Activated CD8-positive, alpha-beta memory T cell treated with anti-CD3 and anti-CD28 coated beads, Interleukin-2, amount 50 U/mL, for 4 hours (primary cell): ENCODE results near the gene XPO6.

Source experiments
- DNase-seq: peaks from one replicate; pipeline ENCODE4 v3.0.0-alpha.2; 2020

The XPO6 gene

DNA sequence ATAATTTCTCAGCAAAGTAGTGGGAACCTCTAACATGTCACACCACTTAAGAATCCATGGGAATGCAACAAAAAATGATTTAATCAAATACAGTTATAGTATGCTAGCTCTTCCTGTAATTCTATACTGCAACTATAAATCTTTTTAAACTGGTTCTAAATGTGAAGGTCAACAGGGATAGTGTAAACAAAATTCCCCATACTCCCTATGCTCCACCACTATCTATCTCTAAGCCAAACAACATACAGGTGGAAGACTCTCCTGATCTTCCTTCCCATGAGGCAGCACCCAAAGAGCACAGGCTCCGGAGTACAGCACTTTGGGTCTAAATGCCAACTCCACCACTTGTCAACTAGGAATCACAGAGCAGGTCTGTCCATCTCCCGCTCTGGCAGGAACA lies 4.4 kb downstream of the XPO6 start:
- DNase-seq, result no peak

DNA sequence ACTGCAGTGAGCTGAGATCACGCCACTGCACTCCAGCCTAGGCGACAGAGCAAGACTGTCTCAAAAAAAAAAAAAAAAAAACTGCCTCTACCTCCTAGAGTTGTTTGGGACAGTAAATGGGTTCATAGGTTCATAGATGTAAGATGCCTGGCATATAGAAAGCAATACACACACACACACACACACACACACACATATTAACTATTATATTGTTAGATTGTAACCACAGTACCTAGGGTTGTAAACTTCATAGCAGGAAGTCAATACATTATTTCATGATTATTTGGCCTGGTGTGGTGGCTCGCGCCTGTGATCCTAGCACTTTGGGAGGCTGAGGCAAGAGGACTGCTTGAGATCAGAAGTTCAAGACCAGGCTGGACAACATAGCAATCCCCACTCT lies 5.8 kb downstream of the XPO6 start:
- DNase-seq, result no peak

DNA sequence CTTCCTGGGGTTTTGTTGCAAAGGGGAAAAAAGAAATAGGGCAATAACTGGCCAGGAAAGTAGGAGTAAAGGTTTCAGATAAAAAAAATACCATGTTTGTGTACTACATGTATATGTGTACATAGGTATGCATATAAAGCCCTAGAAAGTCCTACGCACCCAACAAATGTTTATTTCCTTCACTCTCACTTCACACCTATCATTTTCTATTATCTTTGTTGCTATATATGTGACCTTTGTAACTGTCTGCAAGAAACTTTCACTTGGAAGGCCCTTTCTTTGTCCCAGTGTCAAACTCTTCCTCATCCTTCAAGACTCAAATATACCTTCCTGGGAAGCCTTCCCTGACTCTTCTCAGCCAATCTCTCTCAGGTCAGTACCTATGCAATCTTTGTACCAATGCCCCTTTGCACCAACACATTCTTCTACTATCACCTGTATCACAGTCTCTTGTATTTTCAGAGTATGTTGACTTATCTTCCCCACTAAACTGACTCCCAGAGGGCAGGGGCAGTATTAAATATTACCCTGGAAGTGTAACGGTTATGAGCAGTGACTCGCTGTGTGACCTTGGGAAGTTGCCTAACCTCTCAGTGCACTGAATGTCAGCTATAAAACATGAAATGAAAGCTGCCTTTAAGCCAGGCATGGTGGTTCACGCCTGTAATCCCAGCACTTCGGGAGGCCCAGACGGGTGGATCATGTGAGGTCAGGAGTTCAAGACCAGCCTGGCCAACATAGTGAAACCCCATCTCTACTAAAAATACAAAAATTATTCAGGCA lies 6.5 kb downstream of the XPO6 start:
- no peak for DNase-seq

DNA sequence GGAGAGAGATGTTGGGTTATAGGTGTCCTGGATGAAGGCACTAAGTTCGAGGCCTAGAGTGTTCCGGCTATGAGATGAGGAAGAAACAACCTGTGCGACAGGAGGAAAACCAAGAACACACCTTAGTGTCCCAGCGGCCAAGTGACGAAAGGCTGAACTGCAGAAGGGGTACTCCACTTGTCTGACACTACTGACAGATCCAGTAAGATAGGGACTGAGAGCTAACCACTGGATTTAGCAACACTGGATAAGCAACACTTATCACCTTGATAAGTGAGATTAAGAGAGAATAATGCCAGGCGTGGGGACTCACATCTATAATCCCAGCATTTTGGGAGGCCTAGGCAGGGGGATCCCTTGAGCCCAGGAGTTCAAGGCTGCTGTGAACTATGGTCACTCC lies 7.1 kb downstream of the XPO6 start:
- no peak for DNase-seq

DNA sequence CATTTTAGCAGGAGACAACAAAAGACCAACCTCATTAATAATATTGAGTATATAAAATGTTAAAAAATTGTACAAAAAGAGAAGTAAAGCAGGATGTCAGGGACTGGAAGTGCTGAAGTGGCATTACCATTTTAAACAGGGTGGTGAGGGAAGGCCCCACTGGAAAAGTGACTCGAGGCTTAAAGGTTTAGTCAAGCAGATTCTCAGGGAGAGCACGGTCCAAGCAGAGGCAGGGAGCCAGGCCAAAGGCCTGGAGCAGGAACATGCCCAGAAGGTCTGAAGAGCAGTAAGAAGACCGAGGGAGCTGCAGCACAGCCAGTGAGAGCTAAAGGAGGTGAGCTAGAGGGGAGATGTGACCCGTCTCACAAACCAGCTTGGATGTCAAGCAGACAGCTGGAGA lies 7.6 kb downstream of the XPO6 start:
- no peak for DNase-seq

DNA sequence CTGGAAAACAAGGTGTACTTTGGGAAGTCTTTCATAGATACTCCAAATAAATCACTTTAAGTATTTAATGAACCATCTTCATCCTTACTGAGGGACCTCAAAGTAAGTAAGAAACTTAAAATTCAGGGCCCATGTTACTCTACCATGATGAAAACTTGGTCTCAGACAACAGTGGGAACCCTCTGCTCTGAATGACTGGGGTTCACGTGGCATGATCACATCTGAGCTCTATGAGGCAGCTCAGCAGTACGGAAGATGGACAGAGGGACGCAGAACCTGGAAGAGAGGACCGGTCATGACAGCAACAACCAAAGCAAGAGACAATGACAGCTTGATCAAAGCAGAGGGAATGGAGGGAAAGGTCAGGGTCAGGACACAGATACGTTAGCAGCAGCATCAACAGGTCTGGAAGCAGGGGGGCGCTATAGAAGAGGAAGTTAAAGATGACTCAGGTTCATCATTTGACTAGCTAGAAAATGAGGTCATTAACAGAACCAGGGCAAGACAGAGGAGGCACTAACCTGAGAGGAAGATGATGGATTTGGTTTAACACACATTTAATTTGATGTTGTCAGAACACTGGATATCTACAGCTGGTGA lies 9.5 kb downstream of the XPO6 start:
- peak; percentile 19 for DNase-seq

DNA sequence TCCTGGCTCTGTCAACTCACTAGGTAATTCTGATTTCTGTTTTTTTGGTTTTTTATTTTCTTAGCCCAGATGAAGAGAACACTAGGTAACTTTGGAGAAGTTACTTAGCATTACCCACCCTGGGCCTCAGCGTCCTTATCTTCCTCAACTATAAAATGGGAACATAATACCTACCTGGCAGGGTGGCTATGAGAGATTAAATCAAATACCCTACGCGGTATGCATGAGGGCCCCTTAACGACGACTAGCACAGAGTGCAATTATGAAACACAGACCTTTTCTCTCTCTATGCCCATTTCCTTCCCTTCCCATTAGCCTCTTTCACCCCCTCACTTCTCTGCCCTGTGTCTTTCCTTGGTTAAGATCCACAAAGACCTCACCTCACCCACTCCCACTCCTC lies 11.1 kb downstream of the XPO6 start:
- DNase-seq, result no peak

DNA sequence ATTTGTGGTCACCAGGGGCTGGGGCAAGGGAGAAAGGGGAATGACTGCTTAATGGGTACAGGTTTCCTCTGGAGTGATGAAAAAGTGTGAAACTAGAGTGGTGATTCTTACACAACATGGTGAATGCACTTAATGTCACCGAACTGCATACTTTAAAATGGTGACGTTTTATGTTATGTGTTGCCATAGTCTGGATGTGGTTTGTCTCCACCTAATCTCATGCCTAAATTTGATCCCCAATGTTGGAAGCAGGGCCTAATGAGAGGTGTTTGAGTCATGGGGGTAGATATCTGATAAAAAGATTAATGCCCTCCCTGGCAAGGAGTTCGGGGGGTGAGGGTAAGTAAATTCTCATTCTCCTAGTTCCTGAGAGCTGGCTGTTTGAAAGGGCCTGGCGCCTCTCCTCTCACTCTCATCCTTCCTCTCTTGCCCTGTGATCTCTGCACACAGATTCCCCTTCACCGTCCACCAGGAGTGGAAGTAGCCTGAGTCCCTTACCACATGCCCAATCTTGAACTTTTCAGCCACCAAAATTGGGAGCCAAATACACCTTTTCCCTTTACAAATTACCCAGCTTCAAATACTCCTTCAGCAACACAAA lies 15.3 kb downstream of the XPO6 start:
- no peak for DNase-seq

DNA sequence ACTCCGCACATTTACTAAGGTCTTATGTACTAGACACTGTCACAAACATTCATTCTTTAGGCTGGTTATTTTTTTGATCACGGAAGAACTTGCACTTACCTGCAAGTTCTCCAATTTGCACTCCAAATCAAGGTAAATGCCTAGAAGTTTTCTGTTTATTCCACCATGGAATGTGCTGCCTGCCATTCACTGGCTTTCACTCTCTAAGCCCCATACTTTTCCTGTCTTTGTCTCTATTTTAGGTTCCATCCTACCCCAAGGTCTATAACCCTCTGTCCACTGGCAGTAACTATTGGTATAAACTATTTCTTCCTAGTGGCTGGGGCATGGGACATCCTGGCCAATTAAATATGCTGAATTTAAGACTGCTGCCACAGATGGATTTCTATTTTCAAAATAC lies 15.9 kb downstream of the XPO6 start:
- no peak for DNase-seq

DNA sequence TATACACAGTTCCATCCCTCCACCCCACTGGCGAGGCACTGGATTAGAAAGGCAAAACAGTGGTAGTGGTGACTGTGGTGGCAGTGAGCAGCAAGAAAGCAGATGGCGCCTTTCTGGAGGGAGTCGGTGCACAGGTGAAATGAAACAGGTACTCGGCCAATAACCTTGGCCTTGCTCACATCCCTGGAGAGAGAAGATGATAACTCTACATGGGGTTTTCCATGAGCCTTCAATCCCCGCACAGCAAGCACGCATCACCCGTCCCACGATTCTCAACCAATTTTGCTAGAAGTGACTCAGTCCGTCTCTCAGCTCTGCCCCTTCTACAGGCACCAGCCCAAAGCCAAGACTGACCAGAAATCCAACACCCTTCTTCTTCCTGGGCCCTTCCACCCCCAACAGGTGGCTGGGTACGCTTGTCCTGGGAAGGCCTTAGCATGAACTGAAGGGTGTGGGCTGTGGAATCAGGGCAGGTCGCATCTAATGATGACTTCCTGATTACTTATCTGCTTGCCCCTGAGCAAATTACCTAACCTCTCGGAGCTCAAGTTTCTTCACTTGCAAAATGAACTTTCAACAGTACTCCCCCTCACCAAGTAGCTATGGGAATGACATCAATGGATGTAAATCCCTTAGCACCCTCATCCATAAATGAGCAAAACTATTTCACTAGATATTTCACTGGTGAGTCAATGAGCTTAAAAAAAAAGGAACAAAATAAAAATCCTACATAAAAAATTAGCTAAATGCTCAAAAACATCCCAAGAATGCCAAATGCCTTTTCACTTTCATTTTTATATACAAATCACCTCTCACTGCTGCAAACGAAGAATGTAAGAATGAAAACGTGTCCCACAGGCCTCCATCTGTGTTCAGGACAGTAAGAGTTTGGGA lies 18.0 kb downstream of the XPO6 start:
- no peak for DNase-seq

DNA sequence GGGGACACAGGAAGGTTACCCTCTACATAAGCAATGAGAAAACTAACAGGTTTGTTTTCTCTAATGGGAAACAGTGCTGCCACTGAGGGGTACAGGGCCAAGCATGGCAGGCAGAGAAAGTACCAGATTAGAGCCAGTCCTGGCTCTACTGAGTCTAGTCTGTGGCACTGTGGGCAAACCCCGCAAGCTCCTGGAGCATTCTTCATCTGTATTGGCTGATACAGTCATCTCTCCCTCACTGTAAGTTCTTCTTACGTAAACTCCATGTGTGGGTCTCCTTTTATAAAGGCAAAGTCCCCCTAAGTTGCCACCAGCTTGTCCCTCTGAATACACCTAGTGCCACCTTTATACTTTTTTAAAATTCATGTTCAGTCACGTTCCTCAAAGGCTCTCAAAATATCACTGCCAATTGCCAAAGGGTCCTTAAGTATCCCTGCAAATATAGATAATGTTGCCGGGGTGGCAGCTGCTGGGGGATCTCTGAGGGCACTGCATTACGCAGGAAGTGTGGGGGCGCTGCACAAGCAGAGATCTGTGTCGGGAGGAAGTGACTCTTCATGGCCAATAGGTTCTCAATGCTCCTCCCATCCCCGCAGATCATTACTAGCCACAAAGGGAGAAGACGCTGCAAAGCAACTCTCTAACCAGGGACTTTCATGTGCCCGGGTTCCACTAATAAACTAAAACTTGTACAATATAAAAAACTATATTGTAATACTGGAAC lies 18.8 kb downstream of the XPO6 start:
- DNase-seq, result peak; percentile 75

DNA sequence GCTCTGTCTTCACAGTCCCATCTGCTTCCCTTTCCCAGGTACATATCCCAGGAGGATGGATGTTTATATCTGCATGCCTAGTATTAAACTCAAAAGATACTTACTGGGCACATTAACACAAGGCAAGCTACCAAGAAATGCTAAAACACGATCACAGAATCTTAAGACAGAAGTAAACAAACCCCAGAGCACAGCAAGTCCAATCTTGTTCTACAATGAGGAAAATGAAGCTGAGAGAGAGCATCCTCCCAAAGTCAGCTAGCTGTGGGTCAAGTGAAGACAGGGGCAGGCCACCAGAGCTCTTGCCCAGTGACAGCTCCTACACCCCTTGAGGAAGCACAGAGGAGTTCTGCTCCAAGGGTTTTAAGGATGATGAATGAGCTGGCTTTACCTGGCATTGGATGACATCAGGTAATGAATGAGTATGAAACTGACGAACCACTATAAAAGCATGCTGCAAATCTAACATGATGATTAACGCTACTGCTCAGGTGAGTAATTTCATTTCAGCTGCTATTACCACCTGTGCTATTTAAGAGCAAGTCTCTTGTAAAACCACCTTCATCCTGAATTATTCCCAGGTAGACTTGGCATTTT lies 20.3 kb downstream of the XPO6 start:
- no peak for DNase-seq

DNA sequence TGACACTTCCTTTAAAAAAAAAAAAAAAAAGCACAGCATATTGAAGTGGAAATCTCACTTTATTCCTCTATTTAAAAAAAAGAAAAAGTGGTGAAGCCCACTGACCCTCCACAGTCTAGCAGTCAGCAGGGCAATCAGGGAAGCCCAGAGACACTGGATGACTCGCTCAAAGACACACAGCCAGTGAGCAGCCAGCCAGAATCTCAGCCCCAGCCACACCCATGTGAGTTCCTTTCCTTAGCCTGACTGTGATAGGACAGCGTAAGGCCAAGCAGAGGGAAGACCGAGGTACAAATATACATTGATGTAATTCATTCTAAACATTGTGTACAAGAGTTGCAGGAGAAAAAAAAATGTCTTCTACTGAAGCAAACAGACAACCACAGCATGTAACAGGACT lies 22.5 kb downstream of the XPO6 start:
- DNase-seq, result no peak

DNA sequence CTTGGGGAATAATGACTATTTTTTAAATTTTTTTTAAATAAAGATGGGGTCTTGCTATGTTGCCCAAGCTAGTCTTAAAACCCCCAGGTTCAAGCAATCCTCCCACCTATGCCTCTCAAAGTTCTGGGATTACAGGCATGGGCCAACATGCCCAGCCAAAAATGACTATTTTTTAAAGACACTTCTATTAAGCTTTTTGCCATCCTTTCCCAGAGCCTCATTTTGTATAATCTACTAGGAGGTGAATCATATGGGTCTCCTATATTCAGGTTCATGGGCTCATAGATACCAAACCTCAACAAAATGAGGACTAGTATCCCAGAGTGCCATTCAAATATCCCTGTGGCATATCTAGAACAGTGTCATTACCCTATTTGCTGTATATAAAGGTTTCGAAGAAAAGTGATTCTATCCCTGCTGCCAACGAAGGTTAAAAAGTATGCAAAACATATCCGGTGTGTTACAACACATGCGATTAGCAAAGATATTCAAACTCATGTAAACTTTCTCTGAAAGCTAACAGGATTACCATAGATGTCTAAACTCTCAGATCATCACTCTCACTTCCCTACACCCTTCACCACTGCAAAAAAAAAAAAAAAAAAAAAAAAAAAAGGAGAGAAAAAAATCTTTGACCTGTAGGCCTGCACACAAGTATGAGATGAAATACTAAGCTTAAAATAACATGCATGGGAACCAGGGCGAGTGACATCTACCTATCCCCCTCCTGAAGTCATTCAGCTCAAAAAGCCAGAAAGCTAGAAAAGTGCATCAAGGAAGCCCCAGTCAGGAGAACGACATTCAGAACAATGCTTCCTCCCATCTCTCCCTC lies 23.5 kb downstream of the XPO6 start:
- DNase-seq, result no peak

DNA sequence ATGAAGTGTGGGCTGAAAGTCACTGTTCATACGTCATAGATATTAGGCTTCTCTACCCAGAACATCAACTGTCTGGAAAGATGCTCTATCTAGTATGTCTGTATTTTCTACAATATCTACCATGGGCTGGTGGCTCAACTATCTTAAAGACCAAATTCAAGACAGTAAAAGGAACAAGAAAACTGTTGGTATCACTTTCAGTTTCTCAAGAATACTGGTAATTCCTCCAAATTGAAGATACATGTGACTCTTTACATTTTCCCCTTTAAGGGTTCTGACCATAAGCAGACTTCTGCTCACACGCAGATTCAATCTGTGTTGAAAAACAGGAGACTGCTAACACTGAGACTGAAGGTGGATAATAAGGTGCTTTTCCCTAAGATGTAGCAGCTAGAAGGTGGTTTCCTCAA lies 24.2 kb downstream of the XPO6 start:
- DNase-seq, result no peak

DNA sequence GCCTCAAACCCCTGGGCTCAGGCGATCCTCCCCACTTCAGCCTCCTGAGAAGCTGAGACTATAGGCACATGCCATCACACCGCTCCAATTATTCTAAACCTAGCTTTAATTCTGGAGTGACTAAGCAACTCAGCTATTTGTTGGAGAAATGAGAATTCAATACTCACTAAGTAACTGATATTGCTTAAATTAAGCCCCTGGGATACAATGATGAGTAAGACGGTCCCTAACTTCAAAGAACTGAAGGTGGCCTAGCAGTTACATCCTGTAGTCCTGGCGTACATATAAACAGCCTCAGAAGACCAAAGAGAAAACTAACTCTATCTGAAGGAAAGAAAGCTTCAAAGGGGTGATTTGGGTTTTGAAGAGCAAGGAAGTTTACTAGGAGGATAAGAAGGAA lies 25.0 kb downstream of the XPO6 start:
- DNase-seq, result no peak

DNA sequence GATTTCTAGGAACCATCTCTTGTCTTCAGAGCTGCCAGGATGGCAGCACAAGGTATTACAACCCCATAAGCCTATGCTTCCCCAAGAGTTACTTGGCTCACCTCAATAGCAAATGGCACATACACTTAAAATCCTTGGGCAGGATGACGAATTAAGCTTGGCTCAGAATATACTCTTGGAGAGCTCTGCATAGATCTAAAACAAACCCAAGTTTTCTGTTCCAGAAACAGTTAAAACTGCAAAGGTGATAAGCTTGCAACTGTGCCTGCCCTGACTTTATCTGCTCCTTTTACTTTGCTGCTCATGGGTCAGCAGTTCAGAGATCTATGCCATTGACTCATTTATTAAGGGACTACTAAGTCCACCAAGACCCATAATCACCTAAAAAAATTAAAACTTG lies 26.1 kb downstream of the XPO6 start:
- no peak for DNase-seq

DNA sequence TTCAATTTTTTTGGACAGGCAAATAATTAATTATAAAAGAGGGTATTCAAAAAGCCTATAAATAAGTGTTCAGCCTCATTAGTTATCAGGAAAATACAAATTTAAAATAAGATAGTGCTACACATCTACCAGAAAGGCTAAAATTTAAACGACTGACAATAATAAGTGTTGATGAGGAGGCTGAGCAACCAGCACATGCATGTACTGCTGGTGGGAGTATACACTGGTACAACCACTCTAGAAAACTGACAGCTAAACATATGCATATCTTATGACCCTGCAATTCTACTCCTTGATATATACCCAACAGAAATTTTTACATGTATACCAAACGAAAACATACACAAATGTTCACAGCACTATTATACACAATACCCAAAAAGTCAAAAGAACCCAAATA lies 27.1 kb downstream of the XPO6 start:
- no peak for DNase-seq

DNA sequence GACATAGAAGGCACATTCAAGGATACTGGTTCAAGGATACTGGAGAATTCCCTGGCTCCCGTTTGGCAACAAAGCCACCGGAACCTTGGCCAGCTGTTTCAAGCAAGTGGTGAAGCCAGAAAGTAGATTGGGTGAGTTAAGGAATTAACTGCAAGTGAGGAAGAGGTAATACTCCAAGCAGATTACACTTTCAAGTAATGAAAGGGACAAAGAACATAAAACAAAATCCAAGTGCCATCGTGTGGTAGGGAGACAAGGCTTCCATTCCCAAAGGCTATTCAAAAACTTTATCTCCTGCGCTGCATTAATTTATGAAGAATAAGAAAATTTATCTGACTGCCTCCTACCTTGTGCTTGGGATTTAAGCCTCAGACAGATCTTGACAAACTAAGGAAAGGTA lies 27.8 kb downstream of the XPO6 start:
- DNase-seq, result no peak

DNA sequence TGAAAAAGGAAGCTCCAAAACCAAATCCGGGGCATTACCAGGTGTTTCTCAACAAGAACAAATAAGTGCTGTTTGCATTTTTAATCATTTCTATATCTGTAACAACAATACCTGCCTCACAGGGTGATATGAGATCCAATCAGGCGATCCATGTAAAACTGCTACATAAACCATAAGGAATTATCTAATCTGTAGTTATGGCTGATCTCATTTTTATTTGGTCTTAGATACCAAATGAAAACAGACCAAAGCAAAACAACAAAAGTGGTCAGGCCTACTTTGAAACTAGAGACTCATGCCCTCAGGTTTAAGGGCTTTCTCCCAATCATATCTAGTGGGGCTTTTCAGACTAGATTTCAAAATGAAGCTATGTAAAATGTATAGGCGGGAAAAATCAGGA lies 28.3 kb downstream of the XPO6 start:
- DNase-seq, result no peak

DNA sequence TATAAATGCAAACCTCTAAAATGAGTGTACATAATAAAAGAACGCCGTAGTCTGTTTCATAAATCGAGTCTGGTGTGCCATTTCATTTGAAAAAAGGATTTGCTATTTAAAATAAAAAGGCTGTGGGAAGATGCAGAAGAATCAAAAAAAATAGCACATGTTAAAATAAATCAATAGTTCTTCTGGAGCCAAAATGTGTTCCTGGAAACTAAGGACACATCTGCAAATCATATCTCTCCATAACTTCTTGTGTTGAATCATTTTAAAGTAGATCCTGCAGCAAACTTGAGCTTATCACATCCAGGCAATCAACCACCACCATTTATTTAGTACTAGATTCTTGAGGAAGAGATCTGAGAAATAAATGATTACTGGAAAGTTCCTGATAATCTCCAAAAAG lies 29.0 kb downstream of the XPO6 start:
- no peak for DNase-seq

DNA sequence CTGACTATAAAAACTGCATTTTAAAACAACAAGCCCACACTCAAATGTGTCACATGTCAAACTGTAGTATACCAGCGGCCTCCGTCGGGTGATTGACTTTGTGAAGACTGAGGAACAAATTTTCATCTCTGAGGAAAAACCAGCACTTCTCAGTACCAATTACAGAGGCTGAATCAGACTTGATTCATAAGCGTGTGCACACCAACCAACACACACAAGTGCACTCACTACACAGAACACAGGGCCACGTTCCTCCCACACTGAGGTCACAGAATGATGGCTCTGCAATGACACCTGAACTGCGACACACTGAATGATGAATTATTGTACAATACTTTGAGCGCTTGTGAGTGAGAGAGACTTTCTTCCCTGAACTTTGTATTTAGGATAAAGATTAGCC lies 29.6 kb downstream of the XPO6 start:
- DNase-seq, result peak; percentile 52
